Type B pancreatic cell (in vitro differentiated cells): ENCODE measurements around the gene NTSR2. TPM values are rescaled to one million over a fixed set of nuclear protein-coding genes. Genes with fewer than 3 reads are reported as not detected.
A peak's percentile ranks its signal among the peaks of the same experiment; 100 is the strongest.
"Not testable (repeated sequence)": the region's sequence is repeated elsewhere in the genome, so short reads cannot be mapped to it uniquely, and the experiment has no call there.

ENCODE experiments used
- DNase-seq: peaks from one replicate; pipeline ENCODE4 v3.0.0; 2021; ENCODE audit warnings: mixed read lengths; ENCODE audit not compliant: unreplicated experiment; ENCODE audit errors: extremely low spot score
- H3K27ac Mint-ChIP-seq: 2 replicates; pipeline ENCODE4 v1.8.0; 2021; ENCODE audit warnings: mild to moderate bottlenecking, mixed read lengths
- H3K27me3 Mint-ChIP-seq: 2 replicates; pipeline ENCODE4 v1.8.0; 2021; ENCODE audit warnings: mixed read lengths
- H3K36me3 Mint-ChIP-seq: 2 replicates; pipeline ENCODE4 v1.8.0; 2021; ENCODE audit warnings: mixed read lengths
- H3K4me1 Mint-ChIP-seq: one replicate; pipeline ENCODE4 v1.8.0; 2021; ENCODE audit warnings: mixed read lengths; ENCODE audit not compliant: unreplicated experiment
- H3K4me3 Mint-ChIP-seq: 2 replicates; pipeline ENCODE4 v1.8.0; 2021; ENCODE audit warnings: mild to moderate bottlenecking, mixed read lengths
- H3K9me3 Mint-ChIP-seq: 2 replicates; pipeline ENCODE4 v1.8.0; 2021; ENCODE audit warnings: mixed read lengths
- CTCF ChIP-seq: fragments of 200-600 bp; sonication (generic); conservative IDR thresholded peaks from 2 replicates; pipeline ENCODE4 v1.5.0; 2021; ENCODE audit warnings: antibody characterized with exemption, mild to moderate bottlenecking
- total RNA-seq: library from RNA; stranded (reverse); gene quantifications from 2 replicates; pipeline ENCODE4 v1.2.1, GENCODE V29; 2021; ENCODE audit warnings: low replicate concordance

The NTSR2 gene
- total RNA-seq, 1 donor from 2014 or later: not detected

- Mint-ChIP-seq H3K27ac (no peak overlapping the region), H3K4me1 (no peaks in the 10 kb centered on the region), H3K9me3 (peaks cover 13% of the 10 kb centered on the region), H3K4me3 (no peak overlapping the region), H3K27me3 (peaks cover 44% of the 10 kb centered on the region), H3K36me3 (no peaks in the 10 kb centered on the region)
- no peak for DNase-seq
- no peak for TF ChIP-seq CTCF
Observed at GRCh38 chr2:11662882-11663281, 7.1 kb downstream of the NTSR2 start.

GRCh38 chr2:11661891-11662435 is 8.0 kb downstream of the NTSR2 start:
- Mint-ChIP-seq H3K36me3 (no peaks in the 10 kb centered on the region), H3K9me3 (peaks cover 13% of the 10 kb centered on the region), H3K4me1 (no peaks in the 10 kb centered on the region), H3K4me3 (no peak overlapping the region), H3K27me3 (peaks cover 40% of the 10 kb centered on the region), H3K27ac (no peak overlapping the region)
- no peak for TF ChIP-seq CTCF
- peak; percentile 49 for DNase-seq

- not testable (repeated sequence) for H3K4me3 Mint-ChIP-seq, H3K4me1 Mint-ChIP-seq, H3K27ac Mint-ChIP-seq, H3K36me3 Mint-ChIP-seq
- peaks cover 34% of the 10 kb centered on the region for H3K27me3 Mint-ChIP-seq
- peaks cover 13% of the 10 kb centered on the region for H3K9me3 Mint-ChIP-seq
- DNase-seq: peak; percentile 42
Observed at GRCh38 chr2:11660396-11660795, 9.6 kb downstream of the NTSR2 start.

DNA sequence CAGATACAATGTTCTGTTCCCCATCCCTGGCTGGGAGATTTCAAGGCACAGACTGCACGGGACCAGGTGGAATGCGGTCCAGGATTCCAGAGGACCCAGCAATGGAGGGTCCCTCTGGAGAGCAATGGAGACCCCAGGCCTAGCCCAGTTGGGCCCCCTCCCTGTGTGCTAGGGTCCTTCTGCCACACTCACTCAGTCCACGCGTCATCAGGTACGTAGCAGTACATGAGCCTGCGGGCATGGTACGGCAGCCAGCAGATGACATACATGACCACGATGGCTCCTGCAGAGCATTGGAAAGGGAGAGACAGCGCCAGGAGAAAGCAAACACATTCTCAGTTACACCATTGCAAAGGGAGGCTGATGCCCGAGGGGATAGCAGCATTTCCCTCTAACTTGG is 10.1 kb downstream of the NTSR2 start:
- Mint-ChIP-seq H3K4me3 (no peak overlapping the region), H3K27me3 (peaks cover 31% of the 10 kb centered on the region), H3K27ac (no peak overlapping the region), H3K4me1 (peaks cover 5% of the 10 kb centered on the region), H3K36me3 (no peaks in the 10 kb centered on the region), H3K9me3 (peaks cover 13% of the 10 kb centered on the region)
- TF ChIP-seq CTCF: no peak
- DNase-seq: peak; percentile 60

- Mint-ChIP-seq H3K27me3 (peaks cover 31% of the 10 kb centered on the region), H3K36me3 (no peaks in the 10 kb centered on the region), H3K9me3 (peaks cover 13% of the 10 kb centered on the region), H3K4me1 (peaks cover 5% of the 10 kb centered on the region), H3K4me3 (no peak overlapping the region), H3K27ac (no peak overlapping the region)
- DNase-seq: peak; percentile 39
- no peak for TF ChIP-seq CTCF
Observed at GRCh38 chr2:11659115-11659475, 10.9 kb downstream of the NTSR2 start.

DNA sequence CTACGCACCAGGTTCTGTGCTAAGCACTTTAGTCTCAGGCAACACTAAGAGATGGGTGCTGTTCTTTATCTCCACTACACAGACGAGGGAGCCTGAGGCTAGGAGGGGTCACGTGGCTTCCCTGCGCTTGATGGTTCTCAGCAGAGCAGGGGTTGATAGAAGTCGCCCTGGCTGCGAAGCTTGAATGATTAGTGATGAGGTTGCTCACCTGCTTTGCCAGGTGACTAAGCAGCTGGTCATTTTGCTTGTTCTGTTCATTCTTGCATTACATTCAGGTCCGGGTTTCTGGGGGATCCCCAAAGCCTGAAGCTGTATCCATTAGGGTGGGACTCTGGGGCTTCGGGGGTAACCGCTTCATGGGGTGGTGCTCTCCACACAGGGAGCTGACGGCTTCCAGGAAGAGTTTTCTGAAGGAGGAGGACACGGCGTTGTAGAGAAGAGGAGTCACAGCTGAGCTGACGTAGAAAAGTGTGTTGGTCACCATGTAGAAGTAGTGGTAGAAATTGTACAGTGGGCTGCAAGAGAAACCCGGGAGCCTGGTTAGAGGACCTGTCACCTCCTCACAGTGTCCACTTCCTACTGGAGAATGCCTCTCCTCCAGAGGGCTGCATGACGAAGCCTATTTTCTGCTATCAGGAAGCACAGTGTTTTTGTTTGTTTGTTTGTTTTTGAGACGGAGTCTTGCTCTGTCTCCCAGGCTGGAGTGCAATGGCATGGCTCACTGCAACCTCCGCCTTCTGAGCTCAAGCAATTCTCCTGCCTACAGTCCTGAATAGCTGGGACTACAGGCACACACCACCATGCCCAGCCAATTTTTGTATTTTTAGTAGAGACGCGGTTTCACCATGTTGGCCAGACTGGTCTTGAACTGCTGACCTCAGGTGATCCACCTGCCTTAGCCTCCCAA is 11.5 kb downstream of the NTSR2 start:
- peaks cover 29% of the 10 kb centered on the region for H3K27me3 Mint-ChIP-seq
- H3K27ac Mint-ChIP-seq: no peak overlapping the region
- H3K36me3 Mint-ChIP-seq: no peaks in the 10 kb centered on the region
- peaks cover 5% of the 10 kb centered on the region for H3K4me1 Mint-ChIP-seq
- TF ChIP-seq CTCF: no peak
- DNase-seq: peak; percentile 44
- H3K9me3 Mint-ChIP-seq: peaks cover 13% of the 10 kb centered on the region
- H3K4me3 Mint-ChIP-seq: no peak overlapping the region
